Heart left ventricle (tissue), 13 donors: Measurements from ENCODE around the gene RPEL1.
"Not testable (repeated sequence)": the region's sequence is repeated elsewhere in the genome, so short reads cannot be mapped to it uniquely, and the experiment has no call there.

Experiments
- POLR2A ChIP-seq, 2 donors: fragments of 450-650 bp; IDR thresholded peaks; one replicate each; pipeline ENCODE4 v1.6.1; 2017; ENCODE audit warnings: antibody characterized with exemption in 2 of 2, mild to moderate bottlenecking in 2 of 2, moderate library complexity in 2 of 2
- TF ChIP-seq, protein P1 (sequence below), 12 donors: fragments of 200-600 bp; sonication (generic) in 4 of 12; IDR thresholded peaks; one replicate each; pipeline versions ENCODE4 v1.5.0 to v1.8.0; 2018 to 2022; ENCODE audit warnings: antibody characterized with exemption in 12 of 12, mild to moderate bottlenecking in 5 of 12
- donor health status: ischemic (EF 13 %, LVEDD 7.1; RV severe dilation, severe dysfunction).
- donor health status: DM: no; HTN: yes; CAD: no.
- donor health status: DM: no; HTN: no; CAD: no.
- donor health status: ischemic (EF 25% LVEDD 6.9; RV normal size, moderate dysfunction).
- donor health status: ischemic (EF 25% LVEDD 5.7; RV mildly dilated, moderate dysfunction).
- donor health status: ischemic (EF 35%, LVEDD 5.7; RV mildly dilated, moderate dysfunction).
- donor health status: nonischemic (EF 11% LVEDD 7.7; RV severe dilation, severe dysfunction).
- donor health status: DM: yes; HTN: yes; CAD: no.
- donor health status: PGD.
- donor health status: ischemic (EF 29% LVEDD 5.4; RV normal size, mild dysfunction).
- donor health status: nonischemic (EF 23%, LVEDD 6.1; RV moderate dilation, normal function).

DNA sequence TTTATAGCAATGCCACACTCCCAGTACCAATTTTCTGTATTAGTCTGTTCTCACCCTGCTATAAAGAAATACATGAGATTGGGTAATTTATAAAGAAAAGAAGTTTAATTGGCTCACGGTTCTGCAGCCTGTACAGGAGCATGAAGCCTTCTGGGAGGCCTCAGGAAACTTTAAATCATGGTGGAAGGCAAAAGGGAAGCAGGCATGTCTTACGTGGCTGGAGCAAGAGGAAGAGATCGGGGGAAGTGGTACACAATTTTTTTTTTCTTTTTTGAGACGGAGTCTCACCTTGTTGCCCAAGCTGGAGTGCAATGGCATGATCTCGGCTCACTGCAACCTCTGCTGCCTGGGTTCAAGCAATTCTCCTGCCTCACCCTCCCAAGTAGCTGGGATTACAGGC, 21.0 kb upstream of the RPEL1 start:
- TF ChIP-seq, protein P1, sequence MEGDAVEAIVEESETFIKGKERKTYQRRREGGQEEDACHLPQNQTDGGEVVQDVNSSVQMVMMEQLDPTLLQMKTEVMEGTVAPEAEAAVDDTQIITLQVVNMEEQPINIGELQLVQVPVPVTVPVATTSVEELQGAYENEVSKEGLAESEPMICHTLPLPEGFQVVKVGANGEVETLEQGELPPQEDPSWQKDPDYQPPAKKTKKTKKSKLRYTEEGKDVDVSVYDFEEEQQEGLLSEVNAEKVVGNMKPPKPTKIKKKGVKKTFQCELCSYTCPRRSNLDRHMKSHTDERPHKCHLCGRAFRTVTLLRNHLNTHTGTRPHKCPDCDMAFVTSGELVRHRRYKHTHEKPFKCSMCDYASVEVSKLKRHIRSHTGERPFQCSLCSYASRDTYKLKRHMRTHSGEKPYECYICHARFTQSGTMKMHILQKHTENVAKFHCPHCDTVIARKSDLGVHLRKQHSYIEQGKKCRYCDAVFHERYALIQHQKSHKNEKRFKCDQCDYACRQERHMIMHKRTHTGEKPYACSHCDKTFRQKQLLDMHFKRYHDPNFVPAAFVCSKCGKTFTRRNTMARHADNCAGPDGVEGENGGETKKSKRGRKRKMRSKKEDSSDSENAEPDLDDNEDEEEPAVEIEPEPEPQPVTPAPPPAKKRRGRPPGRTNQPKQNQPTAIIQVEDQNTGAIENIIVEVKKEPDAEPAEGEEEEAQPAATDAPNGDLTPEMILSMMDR (IDR thresholded peaks at IDR 0.05), result not testable (repeated sequence)
- not testable (repeated sequence) for TF ChIP-seq POLR2A (IDR thresholded peaks at IDR 0.05)
